GM19324 (cell line): ENCODE measurements around the gene COL4A2.

Source experiments
- ATAC-seq: cut with Tn5 transposase; IDR thresholded peaks from one replicate; pipeline ENCODE4 v1.9.1; 2021; ENCODE audit warnings: mild to moderate bottlenecking, moderate library complexity; ENCODE audit not compliant: unreplicated experiment, low FRiP score

COL4A2 gene

DNA sequence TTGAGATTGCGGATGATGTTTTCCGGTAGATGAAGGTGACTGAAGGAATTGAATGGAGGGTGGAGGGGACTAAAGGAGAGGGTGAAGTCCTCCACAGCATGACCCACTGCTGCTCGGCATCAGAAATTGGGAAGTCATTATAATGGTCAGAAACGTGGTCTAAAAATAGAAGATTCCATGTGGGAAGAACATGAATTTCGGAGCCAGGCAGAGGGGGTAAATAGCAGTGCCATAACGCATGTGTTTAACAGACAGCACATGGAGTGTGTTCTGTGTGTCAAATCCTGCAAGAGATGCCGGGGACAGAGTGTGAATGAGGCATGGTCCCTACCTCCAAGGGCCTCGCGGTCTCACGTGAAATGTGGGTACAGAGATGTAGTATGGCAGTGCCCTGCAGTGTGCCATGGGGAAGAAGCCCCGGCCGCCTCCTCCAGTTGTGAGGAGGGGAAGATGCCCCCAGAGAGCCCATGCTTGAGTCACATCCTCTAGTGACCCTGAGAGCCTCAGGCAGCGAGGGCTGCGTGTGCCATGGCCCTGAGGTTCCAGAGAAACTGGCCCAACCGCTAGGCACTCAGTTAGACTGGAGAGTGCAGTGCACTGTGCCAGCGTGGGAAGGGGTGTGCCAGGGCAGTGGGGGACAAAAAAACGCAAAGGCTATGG is 106.1 kb downstream of the COL4A2 start:
- ATAC-seq: no peak

DNA sequence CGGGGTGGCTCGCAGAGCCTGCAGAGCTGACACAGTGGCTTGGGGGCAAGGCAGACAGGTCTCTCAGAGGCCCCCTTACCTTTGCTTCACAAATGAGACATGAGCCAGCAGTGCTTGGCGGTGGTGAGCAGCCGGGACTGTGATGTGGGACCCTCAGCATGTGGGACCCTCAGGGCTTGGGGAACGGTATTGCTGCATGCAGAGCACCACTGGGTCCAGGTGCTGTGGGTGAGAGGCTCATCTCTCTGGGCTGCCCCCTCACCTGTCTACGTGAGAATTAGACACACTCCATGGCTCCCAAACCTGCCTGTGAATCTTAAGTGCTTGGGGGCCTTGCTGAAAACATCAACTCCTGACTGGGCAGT is 106.6 kb downstream of the COL4A2 start:
- ATAC-seq: no peak

DNA sequence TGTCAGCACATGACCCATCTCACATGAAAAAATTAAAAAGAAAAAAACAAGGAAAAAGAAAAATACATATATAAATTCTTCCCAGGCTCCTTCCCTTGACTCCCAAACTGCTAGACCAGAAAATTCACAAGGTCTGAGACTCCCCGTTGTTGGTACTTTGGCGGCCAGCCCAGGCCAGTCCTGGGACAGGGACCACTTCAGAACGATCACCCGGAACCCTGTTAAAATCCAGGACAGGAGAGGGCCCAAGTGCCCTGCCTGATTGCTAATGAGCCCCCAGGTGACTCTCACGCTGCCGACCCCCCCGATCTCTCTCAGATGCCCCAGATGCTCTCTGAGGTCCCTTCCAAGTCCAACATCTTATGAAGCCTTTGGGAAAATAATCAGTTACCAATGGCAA is 107.2 kb downstream of the COL4A2 start:
- no peak for ATAC-seq

DNA sequence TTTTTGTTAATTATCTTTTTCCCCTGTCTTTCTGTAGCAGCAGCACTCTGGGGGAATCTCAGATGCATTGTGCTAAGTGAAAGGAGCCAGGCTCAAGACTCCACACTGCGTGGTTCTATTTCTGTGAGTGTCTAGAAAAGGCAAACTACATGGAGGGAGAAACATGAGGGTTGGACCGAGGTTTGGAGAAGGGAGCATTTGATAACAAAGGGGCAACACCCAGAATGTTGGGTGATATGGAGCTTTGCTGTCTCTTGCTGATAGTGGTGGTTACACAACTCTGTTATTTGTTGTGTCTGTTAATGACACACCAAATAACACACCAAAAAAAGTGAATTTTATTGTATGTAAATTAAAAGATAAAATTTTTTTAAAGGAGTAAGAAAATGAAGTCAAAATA is 107.8 kb downstream of the COL4A2 start:
- ATAC-seq: no peak

DNA sequence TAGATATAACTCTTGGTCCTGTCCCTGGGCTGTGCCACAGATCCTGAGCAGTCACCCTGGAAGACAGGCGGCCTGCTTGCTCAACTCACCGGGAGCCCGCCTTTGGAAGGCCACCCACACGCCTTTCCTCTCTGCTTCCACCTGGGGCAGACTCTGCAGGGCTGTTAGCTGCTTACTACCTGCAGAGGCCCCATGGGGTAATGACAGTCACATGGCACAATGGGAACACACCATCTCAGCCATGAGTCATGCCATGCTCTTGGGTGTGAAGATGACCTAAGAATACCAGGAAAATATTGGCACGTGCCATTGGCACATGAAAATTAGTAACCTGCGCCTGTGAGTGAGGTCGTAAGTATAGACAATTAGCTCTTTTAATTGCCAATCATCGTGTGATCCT is 108.6 kb downstream of the COL4A2 start:
- ATAC-seq: no peak

DNA sequence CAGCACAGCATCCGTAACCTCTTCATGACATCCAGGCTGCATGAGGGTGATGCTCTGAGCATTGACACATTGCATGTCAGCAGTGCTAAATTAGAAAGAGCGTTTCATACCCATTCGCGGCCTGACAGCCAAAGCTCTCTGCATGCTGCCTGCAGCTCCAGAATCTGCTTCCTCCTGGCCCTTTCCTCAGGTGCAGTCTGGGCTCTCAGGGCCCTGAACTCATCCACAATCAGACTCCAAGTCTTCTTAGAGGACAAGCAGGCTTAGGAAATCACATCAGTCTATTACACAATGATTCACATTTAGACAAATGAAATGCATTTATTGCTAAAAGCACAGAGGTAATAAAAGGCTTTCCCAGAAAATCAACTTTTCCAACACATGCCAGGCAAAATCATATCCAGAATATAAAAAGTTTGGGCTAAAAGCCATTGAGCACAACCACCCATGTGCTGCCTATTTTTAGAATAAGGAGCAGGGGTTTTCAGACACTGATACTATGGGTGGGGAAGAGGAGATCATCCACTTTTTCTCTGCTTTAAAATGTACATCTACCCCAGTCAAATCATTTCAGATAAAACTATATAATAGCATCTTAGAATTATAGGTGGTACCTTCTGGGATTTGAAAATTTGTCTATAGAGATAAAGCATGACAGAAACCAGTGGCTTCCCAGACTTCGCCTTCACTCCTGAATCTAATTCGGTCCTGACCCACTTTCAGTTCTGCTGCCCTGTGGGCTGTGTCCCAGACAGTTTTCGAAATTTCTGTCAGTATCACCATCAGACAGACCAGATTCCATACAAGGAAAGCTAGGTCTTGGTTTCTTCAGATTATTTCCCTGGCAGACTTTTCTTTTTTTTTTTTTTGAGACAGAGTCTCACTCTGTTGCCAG is 109.3 kb downstream of the COL4A2 start:
- no peak for ATAC-seq

DNA sequence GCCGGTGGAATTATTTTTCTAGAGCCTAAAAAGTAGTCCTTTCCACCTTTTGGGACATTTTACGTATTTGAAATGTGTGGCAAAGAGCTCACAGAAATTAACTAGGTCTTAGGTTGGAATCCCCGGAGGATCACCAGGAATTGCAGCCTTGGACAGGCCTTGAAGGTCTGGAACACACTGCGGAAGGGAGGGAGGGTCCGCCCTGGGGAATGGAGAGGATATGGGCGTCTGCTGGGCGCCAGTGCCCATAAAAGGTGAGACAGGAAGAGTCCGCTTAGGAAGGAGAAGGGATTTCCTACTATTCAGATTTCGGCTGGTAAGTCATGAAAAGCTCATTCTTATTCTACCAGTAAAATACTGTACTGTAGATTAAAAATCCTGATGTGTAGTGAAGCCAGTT is 111.9 kb downstream of the COL4A2 start:
- ATAC-seq: no peak

DNA sequence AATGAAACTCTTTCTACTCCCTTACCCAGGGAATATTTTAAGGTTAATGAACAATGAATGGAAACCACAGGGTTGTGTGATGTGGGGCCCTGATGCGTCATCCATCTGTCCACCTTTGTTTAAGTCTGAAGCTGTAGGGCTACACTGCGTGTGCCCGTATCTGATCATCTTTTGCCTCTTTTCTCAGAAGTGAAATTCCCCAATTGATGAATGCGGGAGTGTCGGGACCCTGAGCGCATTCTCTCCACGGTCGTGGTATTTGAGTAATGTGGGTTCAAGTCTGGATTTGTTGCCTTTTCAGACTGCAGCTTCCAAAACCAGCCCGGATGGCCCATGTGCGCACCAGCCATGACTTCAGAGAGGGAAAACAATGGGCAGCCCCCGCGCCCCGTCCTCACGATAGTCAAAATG is 112.3 kb downstream of the COL4A2 start:
- ATAC-seq: no peak

DNA sequence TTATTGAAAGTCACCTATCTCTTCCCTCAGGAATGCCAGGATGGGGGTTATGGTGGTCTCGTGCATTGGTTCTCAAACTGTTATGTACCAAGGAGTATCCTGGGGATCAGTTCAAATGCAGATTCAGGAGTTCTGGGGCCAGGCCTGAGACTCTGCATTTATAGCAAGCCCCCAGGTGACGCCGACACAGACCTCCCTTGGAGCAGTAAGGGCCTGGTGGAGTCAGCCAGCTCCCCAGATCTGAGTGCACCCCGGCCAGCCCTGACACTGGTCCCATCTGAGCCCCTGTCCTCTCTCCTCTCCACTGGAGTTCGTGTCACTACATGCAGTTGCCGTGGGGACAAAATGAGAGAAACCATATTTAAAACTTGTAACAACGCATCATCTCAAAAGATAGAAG is 112.9 kb downstream of the COL4A2 start:
- ATAC-seq: no peak

DNA sequence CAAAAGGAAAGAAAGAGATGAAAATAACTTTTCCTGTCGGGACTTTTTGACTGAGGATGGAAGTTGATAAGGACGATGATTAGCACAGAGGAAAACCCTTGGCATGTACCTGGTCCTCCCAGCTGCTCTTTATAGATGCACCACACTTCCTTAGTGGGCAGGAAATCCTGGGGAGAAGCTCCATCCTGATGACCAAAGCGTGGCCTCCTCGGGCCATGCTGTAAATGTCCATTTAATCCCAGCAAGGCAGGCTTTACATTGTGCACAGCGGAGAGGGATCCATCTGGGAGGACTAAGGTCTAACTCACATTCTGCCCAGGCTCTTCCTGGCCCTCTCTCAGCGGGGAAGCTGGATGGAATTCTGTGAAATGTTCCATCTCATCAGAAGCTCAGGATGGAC is 113.5 kb downstream of the COL4A2 start:
- no peak for ATAC-seq

DNA sequence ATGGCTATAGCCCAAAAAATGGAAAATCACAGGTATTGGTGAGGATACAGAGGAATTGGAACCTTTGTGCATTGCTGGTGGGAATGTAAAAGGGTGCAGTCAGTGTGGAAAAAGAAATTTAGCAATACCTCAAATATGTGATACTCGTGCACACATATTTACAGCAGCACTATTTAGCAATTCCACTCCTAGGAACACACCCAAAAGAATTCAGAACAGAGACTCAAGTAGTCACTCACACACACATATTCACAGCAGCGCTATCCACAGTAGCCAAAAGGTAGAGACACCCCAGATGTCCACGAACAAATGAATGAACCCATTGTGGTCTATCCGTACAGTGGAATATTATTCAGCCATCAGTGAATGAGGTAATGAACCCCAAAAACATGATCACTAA is 114.0 kb downstream of the COL4A2 start:
- ATAC-seq: no peak

DNA sequence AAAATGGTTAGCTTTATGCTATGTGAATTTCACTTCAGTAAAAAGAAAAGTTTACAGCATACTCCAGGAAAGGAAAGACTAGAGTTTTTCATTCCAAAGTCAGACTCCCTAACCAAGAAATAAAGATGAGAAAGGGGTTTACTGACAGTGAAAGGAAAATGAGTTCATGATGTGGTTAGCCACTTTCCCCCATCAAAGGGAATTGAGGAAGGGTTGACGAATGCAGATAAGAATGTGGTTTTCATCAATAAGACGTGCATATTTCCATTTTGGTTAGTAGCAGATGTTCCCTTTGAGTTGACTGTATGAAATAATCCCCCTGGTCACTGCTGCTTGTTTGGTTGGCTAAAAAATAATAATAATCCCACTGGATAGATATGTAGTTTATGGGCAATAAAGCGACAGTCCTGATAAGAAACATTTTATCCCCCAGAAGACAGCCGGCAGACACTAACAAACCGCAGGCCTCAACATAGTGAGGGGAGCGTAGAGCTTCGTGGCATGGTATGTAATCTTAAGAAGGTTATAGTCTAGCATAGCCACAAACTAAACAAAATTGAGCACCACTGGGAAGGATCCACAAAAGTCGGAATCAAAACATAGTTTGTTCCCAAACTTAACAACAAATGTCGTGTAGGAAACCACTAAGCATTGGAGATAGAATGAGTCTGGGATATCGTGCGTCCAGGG is 114.8 kb downstream of the COL4A2 start:
- no peak for ATAC-seq

DNA sequence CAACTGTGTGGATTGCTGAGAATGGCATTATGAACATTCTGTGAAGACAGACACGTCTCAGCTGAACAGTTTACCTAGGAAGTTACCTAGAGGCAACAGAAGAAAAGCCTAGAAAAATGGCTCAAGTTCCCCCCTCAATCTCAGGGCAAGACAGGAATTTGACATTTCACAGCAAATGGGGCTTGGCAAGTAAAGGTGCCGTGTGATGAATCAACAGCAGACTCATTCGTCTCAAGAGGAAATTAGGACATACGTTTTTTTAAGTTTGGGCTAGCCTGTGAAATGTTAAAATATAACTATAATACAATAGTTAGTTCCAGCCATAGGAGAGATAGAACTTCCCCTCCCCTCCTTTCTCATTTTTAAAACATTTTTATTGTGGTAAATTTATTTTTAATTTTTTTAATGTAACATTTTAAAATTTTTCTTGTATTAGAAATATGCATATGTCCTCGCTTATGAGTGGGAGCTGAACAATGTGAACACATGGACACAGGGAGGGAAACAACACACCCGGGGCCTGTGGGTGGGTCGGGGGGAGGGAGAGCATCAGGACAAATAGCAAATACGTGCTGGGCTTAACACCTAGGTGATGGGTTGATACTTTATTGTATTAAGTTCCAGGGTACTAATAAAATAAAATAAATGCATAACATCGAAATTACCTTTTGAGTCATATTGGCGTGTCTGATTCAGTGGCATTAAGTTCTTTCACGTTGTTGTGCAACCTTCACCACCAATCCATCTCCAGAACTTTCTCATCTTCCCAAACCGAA is 116.0 kb downstream of the COL4A2 start:
- no peak for ATAC-seq

DNA sequence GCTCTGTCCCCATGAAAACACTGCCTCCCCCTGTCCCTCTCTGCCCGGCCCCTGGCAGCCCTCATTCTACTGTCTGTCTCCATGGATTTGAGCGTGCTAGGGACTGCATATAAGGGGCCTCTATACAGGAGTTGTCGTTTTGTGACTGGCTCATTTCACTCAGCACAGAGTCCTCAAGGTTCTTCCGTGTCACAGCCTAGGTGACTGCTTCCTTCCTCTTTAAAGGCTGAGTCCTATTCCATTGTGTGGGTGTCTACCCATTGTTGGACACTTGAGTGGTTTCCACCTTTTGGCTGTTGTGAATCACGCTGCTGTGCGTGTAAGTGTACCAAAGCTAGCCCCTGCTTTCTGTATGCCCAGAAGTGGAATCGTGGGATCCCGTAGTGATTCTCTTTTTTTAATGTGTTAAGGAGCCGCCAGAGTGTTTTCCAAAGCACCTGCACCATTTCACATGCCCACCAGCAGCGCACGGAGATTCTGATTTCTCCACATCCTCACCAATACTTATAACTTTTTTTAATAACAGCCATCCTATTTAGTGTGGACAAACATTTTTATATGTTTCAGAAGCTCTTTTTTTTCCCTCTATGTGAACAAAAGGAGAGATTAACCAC is 116.7 kb downstream of the COL4A2 start:
- no peak for ATAC-seq

DNA sequence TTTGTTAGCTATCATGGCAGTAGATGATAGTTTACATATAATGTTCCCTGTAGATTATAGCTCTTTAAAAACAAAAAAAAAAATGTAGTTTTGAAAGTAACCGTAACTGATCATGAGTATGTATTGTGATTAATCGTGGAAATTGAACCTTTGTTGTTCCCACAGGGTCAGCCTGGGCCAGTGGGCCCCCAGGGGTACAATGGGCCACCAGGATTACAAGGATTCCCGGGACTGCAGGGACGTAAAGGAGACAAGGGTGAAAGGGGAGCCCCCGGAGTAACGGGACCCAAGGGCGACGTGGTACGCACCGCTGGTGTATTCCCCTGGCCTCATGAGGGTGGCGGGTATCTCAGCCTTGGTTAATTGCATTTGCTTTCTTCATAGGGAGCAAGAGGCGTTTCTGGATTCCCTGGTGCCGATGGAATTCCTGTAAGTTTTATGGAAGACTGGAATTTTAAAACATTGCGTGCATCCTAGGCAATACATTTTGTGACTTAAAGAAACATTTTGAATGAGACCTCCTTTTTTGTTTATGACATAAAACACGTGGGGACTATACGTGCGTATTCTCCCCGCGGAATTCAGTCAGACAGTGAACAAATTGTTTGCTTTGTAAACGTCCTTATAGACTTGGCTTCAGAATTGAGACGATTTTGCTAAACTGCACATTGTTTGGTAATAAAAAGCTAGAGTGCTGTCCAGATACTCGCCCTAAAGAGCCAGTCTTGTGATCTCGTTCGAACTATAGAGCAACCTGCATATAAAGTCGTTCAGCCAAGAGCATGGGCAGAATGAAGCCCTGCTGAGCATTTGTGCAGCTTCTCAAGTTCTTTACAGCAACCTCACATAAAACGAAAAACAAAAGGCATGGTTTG is 117.7 kb downstream of the COL4A2 start:
- no peak for ATAC-seq

DNA sequence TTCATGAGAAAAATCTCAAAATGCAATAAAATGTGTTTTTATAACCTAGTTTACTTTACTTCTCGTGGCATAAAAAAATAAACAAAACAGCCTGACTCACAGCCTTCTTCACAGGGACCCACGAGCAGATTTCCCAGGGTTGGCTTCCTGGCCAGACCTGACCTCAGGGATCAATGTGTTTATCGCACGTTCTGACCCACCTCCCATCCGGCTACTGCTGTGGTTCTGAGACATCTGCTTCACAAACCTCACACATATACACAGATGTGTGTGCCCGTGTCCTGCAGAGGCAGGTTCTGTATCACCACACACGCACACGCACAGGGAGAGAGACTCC is 118.3 kb downstream of the COL4A2 start:
- ATAC-seq: no peak

DNA sequence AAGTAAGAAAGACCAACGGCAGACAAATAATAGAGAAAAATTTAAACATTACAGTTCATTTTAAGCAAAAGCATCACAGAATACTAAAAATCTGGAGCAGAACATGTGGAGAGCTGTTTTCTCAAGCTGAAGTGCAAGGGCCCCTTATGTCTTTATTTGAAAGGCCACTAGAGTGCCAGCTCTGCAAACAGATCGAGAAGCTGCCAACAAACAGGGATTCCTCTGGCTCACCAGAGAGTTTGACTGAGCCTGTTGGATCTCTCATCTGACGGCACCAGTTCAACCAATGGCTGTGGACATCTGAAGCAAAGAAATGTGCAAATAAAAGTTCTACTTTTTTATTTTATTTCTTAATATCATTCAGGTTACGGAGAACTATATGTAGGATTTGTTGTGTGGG is 119.7 kb downstream of the COL4A2 start:
- no peak for ATAC-seq

DNA sequence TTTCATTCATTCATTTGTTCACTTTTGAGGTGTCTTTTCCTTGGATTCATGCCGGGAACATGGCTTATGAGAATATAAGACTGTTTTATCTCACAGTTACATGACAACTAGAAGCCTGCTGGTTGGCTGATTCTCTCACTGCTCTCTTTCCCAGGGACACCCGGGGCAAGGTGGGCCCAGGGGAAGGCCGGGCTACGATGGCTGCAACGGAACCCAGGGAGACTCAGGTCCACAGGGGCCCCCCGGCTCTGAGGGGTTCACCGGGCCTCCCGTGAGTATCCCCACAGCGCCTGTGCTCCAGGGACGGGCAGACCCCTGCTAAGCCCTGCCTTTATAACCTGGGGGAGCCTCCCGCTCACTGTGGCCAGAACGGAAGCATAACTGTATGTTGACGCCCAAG is 121.2 kb downstream of the COL4A2 start:
- ATAC-seq: no peak
